Fibroblast of the aortic adventitia (primary cell): Measurements from ENCODE around the gene SESTD1. TPM values are rescaled to one million over a fixed set of nuclear protein-coding genes. Genes with fewer than 3 reads are reported as not detected.
"Not testable (repeated sequence)": the region's sequence is repeated elsewhere in the genome, so short reads cannot be mapped to it uniquely, and the experiment has no call there.

Source experiments
- DNase-seq: peaks from one replicate; pipeline ENCODE4 v3.0.0-alpha.2; 2010; ENCODE audit warnings: low read depth
- H3K4me3 ChIP-seq: 2 replicates; pipeline ENCODE4 v1.5.1; 2011; ENCODE audit warnings: low read depth, mild to moderate bottlenecking, control low read depth, low read length, moderate library complexity
- CTCF ChIP-seq: IDR thresholded peaks from 2 replicates; pipeline ENCODE4 v1.5.1; 2011; ENCODE audit warnings: mild to moderate bottlenecking, low read length, control low read depth, inconsistent platforms; ENCODE audit not compliant: insufficient read depth
- total RNA-seq: library from RNA; depleted of rRNA; stranded (reverse); fragments of >200 nt; gene quantifications from 2 replicates; pipeline ENCODE4 v1.2.3, GENCODE V29; 2012; ENCODE audit warnings: low replicate concordance

The SESTD1 gene
- total RNA-seq, 1 donor = 62.3 TPM

DNA sequence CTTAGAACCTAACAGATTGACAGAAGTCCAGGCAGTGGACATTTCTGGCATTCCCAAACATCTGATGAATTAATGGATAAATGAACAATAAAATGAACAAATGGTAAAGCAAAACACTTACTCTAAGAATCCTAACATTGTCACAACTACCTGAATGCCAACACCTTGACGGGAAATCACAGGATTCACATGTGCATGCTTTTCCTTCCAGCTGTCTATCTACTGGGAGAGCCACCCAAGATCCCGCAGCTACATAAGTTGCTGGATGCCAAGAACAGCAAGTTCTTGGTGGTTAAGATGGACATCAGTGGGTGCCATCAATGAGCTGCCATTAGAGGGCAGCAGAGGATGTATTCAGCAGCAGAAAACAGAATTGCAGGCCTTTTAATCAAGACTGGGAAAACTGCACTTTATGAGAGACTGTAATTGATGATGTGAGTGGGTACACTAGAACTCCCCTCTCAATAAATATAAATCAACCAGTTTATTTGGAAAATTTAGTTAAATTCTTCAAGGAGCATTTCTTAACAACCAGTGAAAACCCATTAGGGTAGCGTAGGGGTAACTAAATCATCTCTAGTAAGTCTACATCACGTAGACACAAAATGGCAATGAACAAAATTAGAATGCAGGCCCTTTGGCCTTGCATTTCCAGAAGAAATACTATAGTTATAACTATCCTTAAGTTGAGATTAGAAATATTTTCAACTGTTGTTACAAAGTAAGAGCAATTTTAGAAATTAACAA lies 45.6 kb downstream of the SESTD1 start:
- DNase-seq = peak; percentile 93
- peak; percentile 91 for TF ChIP-seq CTCF
- no peak overlapping the region for H3K4me3 ChIP-seq

- not testable (repeated sequence) for H3K4me3 ChIP-seq, DNase-seq
Measured at GRCh38 chr2:179214671-179215070, 50.0 kb downstream of the SESTD1 start.

GRCh38 chr2:179211355-179211754 lies 53.3 kb downstream of the SESTD1 start:
- no peak for DNase-seq
- no peak for TF ChIP-seq CTCF
- no peak overlapping the region for H3K4me3 ChIP-seq

DNA sequence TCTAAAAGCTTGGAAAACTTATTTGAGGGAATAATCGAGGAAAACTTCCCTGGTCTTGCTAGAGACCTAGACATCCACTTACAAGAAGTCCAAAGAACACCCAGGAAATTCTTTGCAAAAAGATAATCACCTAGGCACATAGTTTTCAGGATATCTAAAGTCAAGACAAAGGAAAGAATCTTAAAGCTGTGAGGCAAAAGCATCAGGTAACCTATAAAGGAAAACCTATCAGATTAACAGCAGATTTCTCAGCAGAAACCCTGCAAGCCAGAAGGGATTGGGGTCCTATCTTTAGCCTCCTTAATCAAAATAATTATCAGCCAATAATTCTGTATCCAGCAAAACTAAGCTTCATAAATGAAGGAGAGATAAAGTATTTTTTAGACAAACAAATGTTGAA lies 56.4 kb downstream of the SESTD1 start:
- not testable (repeated sequence) for H3K4me3 ChIP-seq, DNase-seq

- no peak for DNase-seq
- no peak for TF ChIP-seq CTCF
- H3K4me3 ChIP-seq = no peak overlapping the region
Measured at GRCh38 chr2:179207047-179207446, 57.6 kb downstream of the SESTD1 start.

GRCh38 chr2:179201869-179202268 lies 62.8 kb downstream of the SESTD1 start:
- TF ChIP-seq CTCF = no peak
- H3K4me3 ChIP-seq = no peak overlapping the region
- DNase-seq = no peak

- DNase-seq, H3K4me3 ChIP-seq: not testable (repeated sequence)
Measured at GRCh38 chr2:179195926-179196590, 68.6 kb downstream of the SESTD1 start.

- no peak for DNase-seq
- no peak overlapping the region for H3K4me3 ChIP-seq
- no peak for TF ChIP-seq CTCF
Measured at GRCh38 chr2:179195141-179195540, 69.5 kb downstream of the SESTD1 start.
